Endothelial cell of coronary artery (primary cell): ENCODE data around the gene CCNG2. TPM values are rescaled to one million over a fixed set of nuclear protein-coding genes. Genes with fewer than 3 reads are reported as not detected.

Experiments
- total RNA-seq: library from RNA; depleted of rRNA; stranded (reverse); fragments of >200 nt; gene quantifications from 2 replicates; pipeline ENCODE4 v1.2.3, GENCODE V29; 2014

CCNG2 gene
- total RNA-seq: 12.2 and 13.5 TPM in 2 replicates

GRCh38 chr4:77156912-77157858 lies at the start of gene CCNG2:
CCNG2 (plus strand) TSS chr4:77157207; CDS start chr4:77158533, 1,326 bp downstream.

Other genes starting within 250 kb of the CCNG2 start
- gene SEPTIN11, start 207.5 kb upstream of the CCNG2 start, total RNA-seq: 184 and 282 TPM in 2 replicates
- gene CCNI, start 81.2 kb upstream of the CCNG2 start, total RNA-seq: 92.1 and 166 TPM in 2 replicates